Embryonic facial prominence (tissue), 1 donor: Measurements from ENCODE around the gene CCNK.

Experiments used
- DNase-seq: peaks from one replicate; pipeline ENCODE4 v3.0.0-alpha.2; 2016; ENCODE audit errors: extremely low spot score

CCNK gene

GRCh38 chr14:99535908-99536778 is 54.9 kb downstream of the CCNK start:
- DNase-seq: no peak

GRCh38 chr14:99537399-99537798 is 56.2 kb downstream of the CCNK start:
- no peak for DNase-seq

- no peak for DNase-seq
Measured at GRCh38 chr14:99538275-99538674, 57.1 kb downstream of the CCNK start.

- no peak for DNase-seq
Measured at GRCh38 chr14:99538733-99539132, 57.5 kb downstream of the CCNK start.

GRCh38 chr14:99539491-99539890 is 58.3 kb downstream of the CCNK start:
- DNase-seq: no peak

- no peak for DNase-seq
Measured at GRCh38 chr14:99540196-99541032, 59.2 kb downstream of the CCNK start.

GRCh38 chr14:99541211-99541610 is 60.0 kb downstream of the CCNK start:
- DNase-seq: no peak

GRCh38 chr14:99541677-99542470 is 60.7 kb downstream of the CCNK start:
- no peak for DNase-seq

- DNase-seq: no peak
Measured at GRCh38 chr14:99542566-99542965, 61.4 kb downstream of the CCNK start.

- no peak for DNase-seq
Measured at GRCh38 chr14:99543370-99543769, 62.2 kb downstream of the CCNK start.

GRCh38 chr14:99543985-99544384 is 62.8 kb downstream of the CCNK start:
- DNase-seq: no peak

- no peak for DNase-seq
Measured at GRCh38 chr14:99544991-99545390, 63.8 kb downstream of the CCNK start.

- DNase-seq: no peak
Measured at GRCh38 chr14:99545586-99545985, 64.4 kb downstream of the CCNK start.

- peak; percentile 21 for DNase-seq
Measured at GRCh38 chr14:99546234-99546879, 65.1 kb downstream of the CCNK start.

- no peak for DNase-seq
Measured at GRCh38 chr14:99548255-99548654, 67.0 kb downstream of the CCNK start.

- DNase-seq: no peak
Measured at GRCh38 chr14:99548871-99549515, 67.8 kb downstream of the CCNK start.

GRCh38 chr14:99549684-99550083 is 68.5 kb downstream of the CCNK start:
- DNase-seq: no peak

- no peak for DNase-seq
Measured at GRCh38 chr14:99550387-99550992, 69.3 kb downstream of the CCNK start.

- DNase-seq: no peak
Measured at GRCh38 chr14:99551034-99551922, 70.1 kb downstream of the CCNK start.
